H1 (cell line): ENCODE data around the gene FAM228B. TPM values are rescaled to one million over a fixed set of nuclear protein-coding genes. Genes with fewer than 3 reads are reported as not detected.

ENCODE experiments used
- POLR2AphosphoS5 ChIP-seq: IDR thresholded peaks from 2 replicates; pipeline ENCODE4 v1.6.1; 2011; ENCODE audit warnings: low read depth, low read length
- polyA plus RNA-seq, 7 experiments: library from polyadenylated mRNA; depleted of rRNA in 3 of 7; stranded (reverse) in 5 of 7; unstranded in 2 of 7; fragments of >200 nt in 5 of 7; fragments of 200-250 nt in 2 of 7; gene quantifications; 1 replicate in 5 of 7; 2 replicates in 1 of 7; 4 replicates in 1 of 7; pipeline versions ENCODE4 v1.2.1 to v1.2.3, GENCODE V29; 2011 to 2013; ENCODE audit warnings: missing spikeins in 2 of 7, mixed read lengths in 2 of 7
- total RNA-seq: library from RNA; stranded (reverse); fragmentation: NEBNext Ultra II Directional; extraction: Animal tissue kit (Norgen Biotek cat#: 25700); gene quantifications from 2 replicates; pipeline ENCODE4 v1.2.1, GENCODE V29; 2021

The FAM228B gene
- total and polyA plus RNA-seq, 2 of the 8 experiments (the other 6 are each of a cell fraction or from before 2014, with no cell fraction given) = 1.4 to 3.2 TPM

DNA sequence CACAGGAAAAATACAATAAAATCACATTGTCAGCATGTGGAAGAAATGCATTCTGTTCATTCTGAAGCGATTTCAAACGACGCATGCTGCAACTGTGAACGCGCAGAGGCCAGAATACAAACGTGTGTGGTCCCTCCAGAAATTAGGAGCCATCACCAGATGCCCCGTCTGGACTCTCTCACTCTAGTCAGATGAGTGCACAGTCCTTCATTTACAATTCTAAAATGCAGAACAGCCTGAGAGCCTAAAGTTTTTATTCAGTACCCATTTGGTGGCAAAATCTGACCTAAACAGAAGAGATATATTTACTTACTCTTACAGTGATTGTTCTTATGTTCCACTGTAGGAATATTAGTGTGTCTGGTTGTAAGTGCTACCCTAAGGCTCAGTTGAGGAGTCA, 88.1 kb downstream of the FAM228B start (continued):
- no peak for TF ChIP-seq POLR2AphosphoS5
